IMR-90 (cell line): ENCODE data around the gene MRPS33. TPM values are rescaled to one million over a fixed set of nuclear protein-coding genes. Genes with fewer than 3 reads are reported as not detected.

ENCODE experiments used
- ATAC-seq: fragments of 200-7000 bp; cut with Tn5 transposase; 2 replicates; pipeline ENCODE4 v1.9.1; 2020; ENCODE audit warnings: low read depth, mild to moderate bottlenecking, moderate library complexity
- BruUV-seq: library from RNA; stranded (reverse); fragments of 400-500 nt; replicated peaks from 2 replicates; lab custom pipeline; 2021; lab: Mats Ljungman, UMichigan
- CTCF ChIA-PET: fragments of 300-600 bp; formaldehyde crosslinking; extraction: SDS; loops from one replicate; lab custom pipeline; 2021; ENCODE audit warnings: antibody characterized with exemption; lab: Yijun Ruan, JAX
- POLR2A ChIA-PET: fragments of 300-600 bp; sonication (Branson Sonifier 250); formaldehyde crosslinking; loops from one replicate; lab custom pipeline; 2022; ENCODE audit warnings: antibody characterized with exemption; ENCODE audit not compliant: unreplicated experiment; lab: Charles Lee
- DNase-seq: peaks from one replicate; pipeline ENCODE4 v3.0.0; 2013
- H2AFZ ChIP-seq: replicated peaks from 2 replicates; pipeline ENCODE3; 2013; ENCODE audit warnings: low read length, mild to moderate bottlenecking; ENCODE audit not compliant: poor library complexity
- H2AK5ac ChIP-seq: 2 replicates; pipeline ENCODE4 v1.6.1; 2013; ENCODE audit warnings: low read depth, low read length, inconsistent platforms
- H2AK9ac ChIP-seq: replicated peaks from 2 replicates; pipeline ENCODE3; 2013; ENCODE audit warnings: mild to moderate bottlenecking, low read depth, low read length, moderate library complexity; ENCODE audit not compliant: poor library complexity
- H2BK120ac ChIP-seq: 2 replicates; pipeline ENCODE4 v1.6.1; 2013; ENCODE audit warnings: low read depth, low read length, inconsistent platforms
- H2BK15ac ChIP-seq: 3 replicates; pipeline ENCODE4 v1.6.1; 2013; ENCODE audit warnings: low read depth, low read length, inconsistent platforms
- H2BK20ac ChIP-seq: 2 replicates; pipeline ENCODE4 v1.6.1; 2013; ENCODE audit warnings: low read depth, mild to moderate bottlenecking, inconsistent platforms, low read length, moderate library complexity
- H2BK5ac ChIP-seq: 2 replicates; pipeline ENCODE4 v1.6.1; 2013; ENCODE audit warnings: mild to moderate bottlenecking, low read depth, low read length, inconsistent platforms; ENCODE audit not compliant: poor library complexity, severe bottlenecking
- H3K14ac ChIP-seq: replicated peaks from 2 replicates; pipeline ENCODE4 v1.6.1; 2013; ENCODE audit warnings: low read depth, low read length, inconsistent platforms
- H3K18ac ChIP-seq: 2 replicates; pipeline ENCODE4 v1.6.1; 2013; ENCODE audit warnings: low read depth, low read length, control low read depth
- H3K23ac ChIP-seq: 2 replicates; pipeline ENCODE4 v1.6.1; 2013; ENCODE audit warnings: low read depth, low read length, inconsistent platforms
- H3K27ac ChIP-seq: 2 replicates; pipeline ENCODE4 v1.5.1; 2013; ENCODE audit warnings: mild to moderate bottlenecking, control low read depth, low read length; ENCODE audit not compliant: insufficient read depth
- H3K27me3 ChIP-seq: 2 replicates; pipeline ENCODE4 v1.6.1; 2013; ENCODE audit warnings: low read length; ENCODE audit not compliant: control insufficient read depth, insufficient read depth
- H3K36me3 ChIP-seq: 2 replicates; pipeline ENCODE4 v1.6.1; 2013; ENCODE audit warnings: low read length, mixed read lengths; ENCODE audit not compliant: control insufficient read depth, insufficient read depth
- H3K4ac ChIP-seq: 2 replicates; pipeline ENCODE4 v1.6.1; 2013; ENCODE audit warnings: low read depth, low read length, inconsistent platforms
- H3K4me1 ChIP-seq: 2 replicates; pipeline ENCODE4 v1.6.1; 2013; ENCODE audit warnings: low read length, mixed read lengths; ENCODE audit not compliant: control insufficient read depth, insufficient read depth
- H3K4me2 ChIP-seq: 2 replicates; pipeline ENCODE4 v1.6.1; 2013; ENCODE audit warnings: low read depth, mild to moderate bottlenecking, control low read depth, low read length, moderate library complexity
- H3K4me3 ChIP-seq: 2 replicates; pipeline ENCODE4 v1.5.1; 2013; ENCODE audit warnings: low read depth, mild to moderate bottlenecking, control low read depth, low read length, moderate library complexity; ENCODE audit not compliant: insufficient read depth
- H3K56ac ChIP-seq: 2 replicates; pipeline ENCODE4 v1.6.1; 2013; ENCODE audit warnings: low read length, inconsistent platforms; ENCODE audit not compliant: insufficient read depth; ENCODE audit errors: extremely low read depth
- H3K79me1 ChIP-seq, 2 experiments: 2 replicates each; pipeline ENCODE4 v1.6.1; 2013; ENCODE audit warnings: low read length in 2 of 2, inconsistent platforms in 1 of 2, low read depth in 1 of 2
- H3K9ac ChIP-seq: 2 replicates; pipeline ENCODE4 v1.6.1; 2013; ENCODE audit warnings: low read depth, low read length, control low read depth
- H3K9me1 ChIP-seq: 2 replicates; pipeline ENCODE4 v1.6.1; 2013; ENCODE audit warnings: low read length, inconsistent platforms; ENCODE audit not compliant: insufficient read depth
- H3K9me3 ChIP-seq: 2 replicates; pipeline ENCODE4 v1.6.1; 2013; ENCODE audit warnings: low read length; ENCODE audit not compliant: control insufficient read depth, insufficient read depth
- H4K20me1 ChIP-seq: 2 replicates; pipeline ENCODE4 v1.6.1; 2013; ENCODE audit warnings: low read length, inconsistent platforms; ENCODE audit not compliant: insufficient read depth
- H4K5ac ChIP-seq: 2 replicates; pipeline ENCODE4 v1.6.1; 2013; ENCODE audit warnings: mild to moderate bottlenecking, low read depth, low read length, control low read depth
- H4K8ac ChIP-seq, 2 experiments: 2 replicates each; pipeline ENCODE4 v1.6.1; 2013; ENCODE audit warnings: low read depth in 2 of 2, low read length in 2 of 2, control low read depth in 1 of 2, inconsistent platforms in 1 of 2
- H4K91ac ChIP-seq: 2 replicates; pipeline ENCODE4 v1.6.1; 2013; ENCODE audit warnings: low read depth, low read length, inconsistent platforms; ENCODE audit not compliant: insufficient read depth
- BHLHE40 ChIP-seq: fragments of 150-350 bp; IDR thresholded peaks from 2 replicates; pipeline ENCODE4 v1.6.1; 2016; ENCODE audit warnings: mild to moderate bottlenecking, low read depth, low read length
- CEBPB ChIP-seq: IDR thresholded peaks from 2 replicates; pipeline ENCODE4 v1.6.1; 2012; ENCODE audit warnings: low read depth, low read length, improper control_type of control experiment
- CHD1 ChIP-seq: IDR thresholded peaks from 2 replicates; pipeline ENCODE4 v1.6.1; 2012; ENCODE audit warnings: low read depth, low read length, improper control_type of control experiment
- CTCF ChIP-seq: conservative IDR thresholded peaks from 2 replicates; pipeline ENCODE4 v1.5.1; 2012; ENCODE audit warnings: mild to moderate bottlenecking, low read depth, low read length, improper control_type of control experiment
- ELK1 ChIP-seq: fragments of 150-350 bp; IDR thresholded peaks from 2 replicates; pipeline ENCODE4 v1.6.1; 2016; ENCODE audit warnings: low read depth, mild to moderate bottlenecking, low read length, moderate library complexity, borderline replicate concordance
- FOS ChIP-seq: fragments of 150-350 bp; IDR thresholded peaks from 2 replicates; pipeline ENCODE4 v1.6.1; 2016; ENCODE audit warnings: low read depth, low read length
- MAFK ChIP-seq: IDR thresholded peaks from 2 replicates; pipeline ENCODE4 v1.6.1; 2012; ENCODE audit warnings: low read depth, low read length, improper control_type of control experiment
- MXI1 ChIP-seq: IDR thresholded peaks from 2 replicates; pipeline ENCODE4 v1.6.1; 2012; ENCODE audit warnings: low read depth, mild to moderate bottlenecking, low read length, moderate library complexity, borderline replicate concordance
- NFE2L2 ChIP-seq: fragments of 150-350 bp; IDR thresholded peaks from 2 replicates; pipeline ENCODE4 v1.6.1; 2016; ENCODE audit warnings: low read depth, mild to moderate bottlenecking, low read length
- POLR2A ChIP-seq: IDR thresholded peaks from 2 replicates; pipeline ENCODE4 v1.6.1; 2012; ENCODE audit warnings: mild to moderate bottlenecking, low read depth, low read length
- RCOR1 ChIP-seq: IDR thresholded peaks from 2 replicates; pipeline ENCODE4 v1.6.1; 2012; ENCODE audit warnings: mild to moderate bottlenecking, low read length, improper control_type of control experiment; ENCODE audit not compliant: insufficient replicate concordance
- RFX5 ChIP-seq: IDR thresholded peaks from 2 replicates; pipeline ENCODE4 v1.8.0; 2012; ENCODE audit warnings: low read depth, mild to moderate bottlenecking, low read length, moderate library complexity
- SMC3 ChIP-seq: fragments of 150-350 bp; IDR thresholded peaks from 2 replicates; pipeline ENCODE4 v1.6.1; 2016; ENCODE audit warnings: low read depth, mild to moderate bottlenecking, antibody characterized with exemption, low read length, moderate library complexity
- USF2 ChIP-seq: fragments of 150-350 bp; IDR thresholded peaks from 2 replicates; pipeline ENCODE4 v1.6.1; 2017; ENCODE audit warnings: mild to moderate bottlenecking, antibody characterized with exemption, low read length, low read depth
- dilution Hi-C: fragments of 300-500 bp; cut with HindIII; formaldehyde crosslinking; loops from one replicate; pipeline ENCODE4 v1.14.3; 2018; ENCODE audit warnings: low sequenced_read_pairs; ENCODE audit not compliant: unreplicated experiment
- in situ Hi-C: fragments of 300-500 bp; cut with MboI; formaldehyde crosslinking; loops from 3 replicates; pipeline ENCODE4 v1.14.3; 2019; ENCODE audit warnings: low sequenced_read_pairs, inconsistent platforms, mixed read lengths
- intact Hi-C: fragments of 100-400 bp; cut with micrococcal nuclease; formaldehyde crosslinking; loops from 2 replicates; pipeline ENCODE4 v1.10.0; 2022
- polyA plus RNA-seq, 3 experiments: library from polyadenylated mRNA; depleted of rRNA; stranded (reverse); fragments of >200 nt; gene quantifications; 2 replicates each; pipeline ENCODE4 v1.2.3, GENCODE V29; 2012; ENCODE audit warnings: low replicate concordance in 1 of 3
- total RNA-seq: library from RNA; depleted of rRNA; stranded (reverse); fragments of >200 nt; gene quantifications from 2 replicates; pipeline ENCODE4 v1.2.3, GENCODE V29; 2012

The MRPS33 gene
- total and polyA plus RNA-seq, 2 of the 4 experiments (the other 2 are of a cell fraction): 14.5 to 33.8 TPM

GRCh38 chr7:141016349-141016748 is 1.6 kb upstream of the MRPS33 start:
- Histone ChIP-seq H3K14ac (no peak overlapping the region), H2BK120ac (no peak overlapping the region), H4K8ac (no peak overlapping the region), H3K18ac (no peak overlapping the region), H3K4ac (no peak overlapping the region), H4K91ac (no peak overlapping the region), H3K9me1 (peaks cover 3% of the 10 kb centered on the region; the same call in 1 of the 2 replicates), H2BK5ac (no peak overlapping the region), H2BK15ac (no peak overlapping the region), H3K79me1 (peaks cover 7 to 18% of the 10 kb centered on the region in 2 experiments), H3K9ac (no peak overlapping the region), H3K36me3 (no peaks in the 10 kb centered on the region), H3K56ac (no peak overlapping the region), H3K4me1 (peaks cover 2% of the 10 kb centered on the region; the same call in 1 of the 2 replicates), H2AK9ac (no peak overlapping the region), H3K4me2 (no peak overlapping the region), H4K20me1 (no peaks in the 10 kb centered on the region), H2AFZ (no peak overlapping the region), H4K5ac (no peak overlapping the region), H3K23ac (no peak overlapping the region), H2AK5ac (no peak overlapping the region), H3K27ac (no peak overlapping the region), H2BK20ac (no peak overlapping the region), H3K4me3 (no peak overlapping the region), H3K27me3 (no peaks in the 10 kb centered on the region), H3K9me3 (no peaks in the 10 kb centered on the region)
- BruUV-seq: no TSS peak
- POLR2A ChIA-PET: no interaction called here
- intact Hi-C loops (no loop called here), dilution Hi-C loops (no loop called here), in situ Hi-C loops (loop anchor here (25.0 kb wide), 1 partner anchor 504 kb away; no protein-coding TSS in a partner anchor)
- no peak for TF ChIP-seq POLR2A
- no peak for TF ChIP-seq CEBPB
- no peak for TF ChIP-seq RCOR1
- TF ChIP-seq BHLHE40: no peak
- TF ChIP-seq RFX5: no peak
- TF ChIP-seq ELK1: no peak
- no peak for TF ChIP-seq USF2
- no peak for TF ChIP-seq MAFK
- no peak for TF ChIP-seq SMC3
- TF ChIP-seq CTCF: no peak
- no peak for TF ChIP-seq FOS
- no peak for TF ChIP-seq NFE2L2
- TF ChIP-seq CHD1: no peak
- no peak for TF ChIP-seq MXI1
- ATAC-seq: no peak
- CTCF ChIA-PET: interaction anchor here (0.6 to 1.6 kb wide), 2 partner anchors 33 to 634 kb away, joined by 3 to 5 read pairs; no protein-coding TSS in a partner anchor
- no peak for DNase-seq
